Medulla oblongata (tissue), 1 donor: Measurements from ENCODE around the gene KLK12.
"Not testable (repeated sequence)": the region's sequence is repeated elsewhere in the genome, so short reads cannot be mapped to it uniquely, and the experiment has no call there.

Source experiments
- DNase-seq: peaks from one replicate; pipeline ENCODE4 v3.0.0-alpha.2; 2015; ENCODE audit errors: extremely low spot score

Gene KLK12

DNA sequence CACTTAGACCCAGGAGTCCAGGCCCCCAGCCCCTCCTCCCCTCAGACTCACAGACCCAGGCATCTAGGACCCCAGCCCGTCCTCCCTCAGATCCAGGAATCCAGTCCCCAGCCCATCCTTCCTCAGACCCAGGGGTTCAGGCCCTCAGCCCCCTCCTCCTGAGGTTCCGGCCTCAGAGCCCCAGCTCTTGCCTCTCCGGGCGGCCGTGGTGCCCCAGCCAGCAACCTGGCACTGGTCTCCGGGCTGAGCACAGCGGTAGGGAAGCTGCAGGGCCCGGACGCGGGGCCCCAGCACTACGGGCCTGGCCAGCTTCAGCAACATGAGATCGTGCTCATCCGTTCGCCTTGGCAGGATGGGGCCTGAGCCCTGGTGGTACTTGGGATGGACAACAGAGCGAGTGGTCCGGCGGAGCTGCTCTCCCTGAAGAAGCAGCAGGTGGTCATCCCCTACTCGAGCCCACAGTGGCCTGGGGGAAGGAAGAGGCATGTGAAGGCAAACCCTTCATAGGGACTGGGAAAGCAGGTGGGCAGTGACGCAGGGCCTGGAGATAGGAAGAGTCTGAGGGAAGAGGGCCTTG lies 19.0 kb downstream of the KLK12 start:
- DNase-seq: no peak

DNA sequence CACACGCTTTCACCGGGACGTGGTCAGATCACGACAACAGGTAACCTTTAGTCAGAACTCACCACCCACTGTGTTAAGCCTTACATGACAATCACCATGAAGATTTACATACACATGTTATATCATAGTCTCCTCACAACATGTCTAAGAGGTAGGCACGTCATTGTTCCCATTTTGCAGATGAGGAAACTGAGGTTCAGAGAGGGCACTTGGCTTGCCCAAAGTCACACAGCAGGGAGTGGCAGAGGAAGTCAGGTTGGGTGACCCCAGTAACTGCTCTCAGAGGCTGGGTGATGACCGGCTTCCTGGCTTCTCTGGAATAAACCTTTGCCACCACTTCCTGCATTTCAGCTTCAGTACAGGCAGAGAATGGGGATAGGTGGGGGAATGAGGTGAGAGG lies 20.6 kb downstream of the KLK12 start:
- DNase-seq: no peak

DNA sequence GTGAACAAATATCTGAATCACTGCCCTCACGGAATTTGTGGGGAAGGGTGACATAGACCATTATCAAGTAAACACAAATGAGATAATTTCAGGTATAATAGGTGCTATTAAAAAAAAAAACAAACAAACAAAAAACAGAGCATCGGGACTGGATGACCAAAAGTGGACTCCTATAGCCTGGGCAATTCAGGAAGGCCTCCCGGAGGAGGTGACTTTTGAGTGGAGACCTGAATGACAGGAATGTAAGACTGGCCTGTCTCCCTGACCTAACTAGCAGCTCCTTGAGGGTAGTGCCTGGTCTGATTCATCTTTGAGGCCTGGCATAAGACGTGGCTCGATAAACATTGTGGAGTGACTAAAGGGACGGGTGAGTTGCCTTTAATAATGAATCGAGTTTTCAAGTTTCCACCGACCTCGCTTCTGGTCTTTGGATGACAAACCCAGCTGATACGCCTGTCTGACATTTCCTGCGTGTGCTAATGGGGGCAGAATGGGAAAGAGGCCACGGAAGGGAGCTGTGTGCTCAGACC lies 22.1 kb downstream of the KLK12 start:
- no peak for DNase-seq

DNA sequence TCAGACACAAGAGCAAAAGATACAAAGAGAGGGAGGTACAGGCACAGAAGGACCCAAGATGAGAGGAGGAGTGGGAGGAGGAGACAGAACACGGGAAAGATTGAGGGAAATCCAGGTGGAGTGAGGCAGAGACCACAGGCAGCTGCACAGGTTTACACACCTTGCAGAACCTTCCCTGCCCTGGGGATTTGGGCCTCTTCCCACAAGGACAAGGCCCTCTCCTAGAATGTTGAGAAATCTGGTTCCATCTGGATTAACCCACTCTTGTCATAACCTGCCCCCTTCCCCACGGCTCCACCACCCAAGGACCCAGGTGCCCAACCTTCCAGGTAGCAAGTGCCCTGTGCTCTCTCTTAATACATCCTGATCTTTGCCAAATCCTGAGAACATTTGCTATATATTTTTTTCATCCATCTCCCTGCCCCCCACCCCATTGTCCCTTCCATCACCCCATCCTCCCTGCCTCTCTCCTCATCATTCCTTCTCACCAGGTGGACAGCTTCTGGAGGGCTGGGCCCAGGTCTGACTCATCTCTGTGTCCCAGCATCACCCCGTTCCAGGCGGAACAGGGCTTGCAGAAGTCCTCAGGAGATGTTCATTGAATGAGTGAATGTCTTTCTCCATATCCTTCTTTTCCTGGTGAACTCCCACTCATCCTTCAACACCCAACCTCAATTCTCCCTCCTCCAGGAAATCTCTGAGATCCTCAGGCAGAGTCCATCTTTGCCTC lies 24.6 kb downstream of the KLK12 start:
- DNase-seq: no peak

DNA sequence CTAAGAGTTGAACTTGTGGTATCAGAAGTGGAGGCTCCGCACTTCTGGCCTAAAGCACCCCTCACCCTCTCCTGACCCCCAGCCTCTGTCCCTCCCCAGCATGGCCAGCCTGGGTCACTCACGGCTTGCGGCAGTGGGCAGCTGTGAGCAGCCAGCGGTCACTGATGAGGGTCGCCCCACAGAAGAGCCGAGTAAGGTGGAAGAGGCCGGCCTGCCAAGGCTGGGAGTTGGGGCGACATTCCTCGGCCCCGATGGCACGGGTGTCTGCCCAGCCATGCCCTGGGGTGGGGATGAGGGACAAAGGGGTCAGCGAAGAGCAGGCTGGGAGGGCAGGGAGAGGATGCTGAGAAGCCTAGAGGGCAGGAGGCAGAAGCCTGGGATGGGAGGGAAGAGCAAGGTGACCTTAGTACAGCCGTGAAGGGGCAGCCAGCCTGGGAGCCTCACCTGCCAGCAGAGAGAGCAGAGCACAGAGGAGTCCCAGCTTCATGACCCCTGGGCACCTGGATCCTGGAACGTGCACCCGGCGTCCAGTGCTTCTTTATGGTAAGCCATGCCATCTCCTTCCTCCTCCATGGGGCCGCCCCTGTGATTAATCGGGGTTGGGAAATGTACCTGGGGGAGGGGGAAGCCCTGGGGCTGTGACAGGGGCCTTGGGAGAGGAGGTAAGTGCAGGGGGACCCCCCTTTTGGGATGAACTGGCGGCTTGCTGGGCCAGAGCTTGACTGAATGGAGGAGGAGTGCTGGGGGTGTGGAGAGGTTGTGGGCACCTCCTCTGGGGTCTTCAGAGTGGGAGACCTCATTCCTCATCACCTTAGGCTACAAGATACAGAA lies 25.5 kb downstream of the KLK12 start:
- no peak for DNase-seq

DNA sequence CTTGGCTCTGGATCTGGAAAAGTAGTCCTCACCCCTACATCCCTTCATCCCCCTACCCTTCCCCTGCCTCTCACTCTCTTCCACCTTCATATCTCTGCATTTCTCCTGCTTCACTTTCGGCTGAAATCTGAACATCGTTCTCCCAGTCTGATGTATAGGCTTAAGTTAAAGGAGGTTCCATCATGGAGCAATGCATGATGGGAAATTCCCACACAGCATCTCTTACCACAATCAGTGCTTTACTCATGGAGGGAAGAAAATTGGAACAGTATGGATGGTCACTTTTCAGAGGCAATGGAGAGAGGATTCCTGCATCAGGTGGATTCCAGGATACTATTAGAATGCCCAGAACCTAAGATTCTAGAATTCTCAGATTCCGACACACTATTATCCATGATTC lies 27.3 kb downstream of the KLK12 start:
- DNase-seq: no peak

DNA sequence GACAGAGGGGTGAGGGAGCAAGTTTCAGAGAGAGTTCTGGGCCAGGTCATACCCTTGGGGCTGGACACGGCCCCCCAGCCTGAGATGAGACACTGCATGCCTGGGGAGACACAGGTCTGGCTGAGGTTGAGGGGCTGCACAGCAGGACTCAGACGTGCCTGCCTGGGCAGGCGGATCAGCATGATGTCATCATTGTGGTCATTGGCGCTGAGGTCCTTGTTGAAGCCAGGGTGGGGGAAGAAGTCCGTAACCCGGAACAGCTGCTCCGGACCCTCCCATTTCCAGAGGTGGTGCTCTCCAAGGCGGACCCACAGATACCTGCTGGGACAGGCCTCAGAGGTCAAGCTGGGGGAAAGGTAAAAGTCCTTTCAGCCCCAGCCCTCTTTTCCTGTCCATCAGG lies 28.4 kb downstream of the KLK12 start:
- DNase-seq: no peak

DNA sequence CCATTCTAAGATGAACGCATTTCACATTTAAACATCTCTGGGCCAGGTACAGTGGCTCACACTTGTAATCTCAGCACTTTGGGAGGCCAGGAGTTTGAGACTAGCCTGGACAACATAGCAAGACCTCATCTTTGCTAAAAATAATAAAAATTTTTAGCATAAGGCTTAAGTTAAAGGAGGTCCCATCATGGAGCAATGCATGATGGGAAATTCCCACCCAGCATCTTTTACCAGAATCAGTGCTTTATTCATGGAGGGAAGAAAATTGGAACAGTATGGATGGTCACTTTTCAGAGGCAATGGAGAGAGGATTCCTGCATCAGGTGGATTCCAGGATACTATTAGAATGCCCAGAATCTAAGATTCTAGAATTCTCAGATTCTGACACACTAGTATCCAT lies 29.6 kb downstream of the KLK12 start:
- no peak for DNase-seq

DNA sequence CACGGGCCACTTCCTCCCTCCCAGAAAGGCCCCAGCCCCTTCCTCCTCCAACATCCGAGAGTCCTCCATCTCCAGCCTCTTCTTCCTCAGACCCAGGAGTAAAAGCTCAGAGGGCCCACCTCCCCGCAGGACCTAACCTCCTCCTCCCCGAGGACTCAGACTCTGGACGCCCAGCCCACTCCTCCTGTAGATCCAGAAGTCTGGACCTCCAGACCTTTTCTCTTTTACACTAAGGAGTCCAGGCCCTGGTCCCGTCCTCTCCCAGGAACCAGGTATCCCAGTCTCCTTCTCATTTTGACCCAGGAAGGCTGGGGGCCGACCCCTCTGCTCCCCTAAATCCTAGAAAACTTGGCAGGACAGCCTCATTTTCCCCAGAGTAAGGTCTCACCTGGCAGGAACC lies 31.5 kb downstream of the KLK12 start:
- no peak for DNase-seq

DNA sequence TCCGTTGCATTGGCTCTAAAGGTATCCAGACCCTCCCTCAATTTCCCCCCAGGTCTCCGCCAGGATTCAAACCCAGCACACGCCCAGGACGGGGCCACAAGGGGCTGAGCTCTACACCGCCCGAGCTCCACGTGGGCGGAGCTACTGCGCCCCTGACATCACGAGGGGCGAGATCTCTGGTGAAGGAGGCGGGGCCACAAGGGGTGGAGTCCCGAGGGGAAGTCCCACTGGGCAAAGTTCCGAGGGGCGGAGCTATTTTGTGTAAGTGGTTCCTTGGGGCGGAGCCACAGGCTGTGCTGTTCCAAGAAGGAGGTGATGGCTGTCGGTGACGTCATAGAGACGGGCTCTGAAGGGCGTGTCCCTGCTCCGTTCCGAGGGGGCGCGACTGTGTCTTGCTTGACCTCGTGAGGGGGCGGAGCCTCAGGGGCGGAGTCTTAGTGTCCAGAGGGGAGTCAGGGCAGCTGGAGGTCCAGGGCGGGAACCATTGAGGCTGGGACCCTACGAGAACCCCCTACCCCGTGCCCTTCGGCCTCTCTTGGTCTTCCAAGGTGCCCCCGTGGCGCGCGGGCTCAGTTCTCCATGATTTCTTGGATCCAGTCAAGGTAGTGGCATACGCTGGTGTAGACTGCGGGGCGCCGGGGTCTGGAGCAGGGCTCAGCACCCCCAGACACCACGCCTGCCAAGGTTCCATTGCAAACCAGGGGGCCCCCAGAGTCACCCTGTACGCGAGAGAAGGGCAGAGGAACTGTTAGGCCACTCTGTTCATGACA lies 32.1 kb downstream of the KLK12 start:
- DNase-seq: peak; percentile 13

DNA sequence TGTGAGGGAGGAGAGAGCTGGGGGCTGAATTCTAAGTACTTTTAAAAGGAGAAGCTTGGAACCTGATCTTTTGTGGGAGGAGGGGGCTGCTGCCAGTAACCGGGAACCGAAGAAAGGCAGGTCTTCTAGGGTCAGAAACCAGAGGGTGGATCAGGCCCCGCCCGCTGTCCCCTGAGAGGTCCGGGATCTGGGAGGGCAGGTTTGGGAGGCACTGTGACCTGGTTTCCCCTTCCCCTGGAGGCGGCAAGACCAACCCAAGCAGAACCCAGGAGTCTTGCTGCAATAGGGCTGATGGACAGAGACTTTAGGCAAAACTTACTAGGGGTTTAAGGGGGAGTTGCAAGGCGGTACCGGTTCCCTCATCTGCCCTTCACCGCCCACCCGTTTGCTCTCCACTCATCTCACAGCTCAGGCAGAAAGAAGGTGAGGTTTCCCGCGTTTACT lies 32.7 kb downstream of the KLK12 start:
- no peak for DNase-seq

DNA sequence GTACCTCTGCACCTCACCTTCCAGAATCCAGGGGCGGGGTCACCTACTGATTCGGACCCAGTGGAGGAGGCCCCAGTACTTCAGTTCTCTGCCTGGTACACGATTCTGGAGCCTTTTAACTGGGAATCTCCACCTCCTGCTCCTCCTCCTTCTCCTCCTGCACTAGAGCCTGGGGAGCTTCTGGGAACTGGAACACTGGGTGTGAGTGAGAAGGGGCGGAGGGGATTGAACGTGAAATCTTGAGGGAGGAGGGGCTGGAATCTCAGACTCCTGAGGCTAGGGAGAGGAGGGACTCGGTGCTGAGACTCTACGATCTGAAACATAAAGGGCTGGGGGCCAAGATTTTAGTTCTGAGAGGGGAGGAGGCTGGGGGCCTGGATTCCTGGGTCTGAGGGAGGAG lies 33.3 kb downstream of the KLK12 start, which contains the start of gene KLK8:
TSS of gene KLK8 (minus strand) at position 90 of the 400 bp plus-strand sequence. CDS start 437 bp downstream, outside the sequence.
- no peak for DNase-seq

DNA sequence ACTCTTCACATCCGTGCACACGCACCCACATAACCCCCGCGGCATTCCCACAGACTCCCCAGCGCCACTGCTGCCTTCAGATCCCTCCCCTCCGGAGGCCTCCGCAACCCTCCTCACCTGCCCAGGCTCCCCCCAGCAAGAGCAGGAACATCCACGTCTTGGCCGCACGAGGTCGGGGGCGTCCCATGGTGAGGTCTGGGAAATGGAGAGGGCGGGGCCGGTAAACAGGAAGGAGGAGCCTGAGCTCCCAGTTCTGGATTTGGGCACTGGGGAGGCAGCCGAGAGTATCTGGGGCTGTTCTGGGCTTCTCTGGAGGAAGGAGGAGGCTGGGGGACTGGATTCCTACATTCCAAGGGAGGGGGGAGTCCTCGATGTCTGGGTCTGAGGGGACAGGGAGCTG lies 33.8 kb downstream of the KLK12 start:
- no peak for DNase-seq

DNA sequence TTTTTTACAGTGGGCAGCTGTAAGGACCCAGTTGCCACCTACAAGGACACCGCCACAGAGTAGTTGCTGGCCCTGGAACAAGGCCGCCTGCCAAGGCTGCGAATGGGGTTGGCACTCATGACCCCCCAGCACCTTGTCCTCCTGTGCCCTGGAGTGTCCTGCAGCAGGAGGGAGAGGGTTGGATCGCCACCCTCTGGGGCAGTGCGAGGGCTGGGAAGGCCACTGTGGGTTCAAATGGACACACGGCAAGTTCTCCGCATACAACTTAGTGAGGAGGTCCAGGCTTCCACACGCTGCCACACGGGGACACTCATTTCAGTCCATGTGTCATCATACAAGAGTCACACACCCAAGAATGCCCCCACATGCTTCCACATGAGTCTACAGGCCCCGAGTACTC lies 34.4 kb downstream of the KLK12 start:
- DNase-seq: no peak

DNA sequence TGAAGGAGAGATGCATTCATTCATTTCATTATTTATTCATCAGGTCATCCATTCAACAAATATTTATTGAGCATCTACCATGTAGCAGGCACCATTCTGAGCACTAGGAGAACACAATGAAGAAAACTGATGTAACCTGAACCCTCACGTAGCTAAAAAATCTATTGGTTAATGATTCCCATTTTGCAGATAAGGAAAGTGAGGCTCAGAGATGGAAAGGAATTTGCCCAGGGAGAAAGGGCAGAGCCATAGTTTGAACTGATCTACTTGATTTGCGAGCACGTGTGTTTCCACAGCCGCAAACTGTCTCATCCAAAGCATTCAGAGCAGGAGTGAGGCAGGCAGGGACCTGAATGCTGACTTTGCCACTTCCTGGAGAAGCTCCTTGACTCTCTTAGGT lies 36.1 kb downstream of the KLK12 start:
- no peak for DNase-seq

DNA sequence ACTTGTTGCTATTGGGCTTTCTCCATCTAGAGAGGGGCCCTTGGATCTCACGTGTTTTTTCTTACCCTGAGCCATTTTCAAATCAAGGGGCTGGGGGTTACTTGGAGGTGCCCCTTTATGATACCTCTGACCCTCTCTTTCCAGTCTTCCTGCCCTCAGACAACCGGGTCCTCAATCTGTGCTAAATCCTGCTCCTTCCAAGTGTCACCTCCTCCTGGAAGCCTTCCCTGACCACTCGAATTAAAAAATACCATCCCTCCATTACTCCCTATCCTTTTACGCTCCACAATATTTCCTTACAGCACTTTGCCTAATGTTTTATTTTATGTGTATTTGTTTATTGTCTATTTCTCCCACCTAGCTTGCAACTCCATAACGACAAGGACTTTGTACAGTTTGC lies 36.7 kb downstream of the KLK12 start:
- DNase-seq: no peak

DNA sequence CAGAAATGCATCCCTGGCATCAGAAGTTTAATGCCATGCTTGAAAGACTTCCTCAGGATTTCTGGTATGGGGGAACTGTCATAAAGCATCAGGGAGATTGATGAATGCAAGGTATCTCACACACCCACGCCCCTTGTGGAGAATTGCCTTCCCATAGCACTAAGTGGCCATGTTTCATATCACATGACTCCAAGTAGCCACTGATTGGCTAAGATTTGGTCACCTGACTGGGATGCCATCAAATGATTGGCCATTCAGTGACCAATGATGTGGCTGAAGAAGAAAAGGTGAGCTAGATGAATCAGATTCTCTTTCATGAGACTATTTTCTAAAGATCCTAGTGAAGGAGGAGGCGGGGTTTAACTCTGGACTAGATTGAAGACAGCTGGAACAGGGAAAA lies 40.7 kb downstream of the KLK12 start:
- no peak for DNase-seq

DNA sequence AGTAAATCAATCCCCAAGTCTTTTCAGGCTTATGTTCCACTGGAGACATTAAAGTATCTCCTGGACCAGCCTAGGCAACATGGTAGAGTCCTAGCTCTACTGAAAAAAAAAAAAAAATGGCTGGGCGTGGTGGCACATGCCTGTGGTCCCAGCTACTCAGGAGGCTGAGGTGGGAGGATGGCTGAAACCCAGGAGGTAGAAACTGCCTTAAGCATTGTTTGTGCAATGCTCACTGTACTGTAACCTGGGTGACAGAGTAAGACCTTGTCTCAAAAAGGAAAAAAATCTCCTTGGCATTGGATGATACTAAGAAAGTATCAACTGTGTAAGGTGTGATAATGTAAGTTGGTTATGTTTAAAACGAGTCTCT lies 42.2 kb downstream of the KLK12 start:
- no peak for DNase-seq

DNA sequence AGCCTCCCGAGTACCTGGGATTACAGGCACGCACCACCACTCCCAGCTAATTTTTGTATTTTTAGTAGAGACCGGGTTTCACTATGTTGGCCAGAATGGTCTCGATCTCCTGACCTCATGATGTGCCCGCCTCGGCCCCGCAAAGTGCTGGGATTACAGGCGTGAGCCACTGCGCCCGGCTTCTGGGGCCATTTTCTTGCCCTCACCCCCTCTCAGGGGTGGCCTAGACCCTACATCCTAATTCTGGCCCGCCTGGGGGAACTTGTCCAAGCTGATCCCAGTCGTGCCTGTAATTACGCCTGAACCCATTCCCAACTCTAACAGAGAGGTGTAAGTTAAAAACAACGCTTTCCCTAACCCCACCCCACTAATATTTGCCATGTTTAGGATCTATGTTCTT lies 50.4 kb downstream of the KLK12 start:
- not testable (repeated sequence) for DNase-seq

DNA sequence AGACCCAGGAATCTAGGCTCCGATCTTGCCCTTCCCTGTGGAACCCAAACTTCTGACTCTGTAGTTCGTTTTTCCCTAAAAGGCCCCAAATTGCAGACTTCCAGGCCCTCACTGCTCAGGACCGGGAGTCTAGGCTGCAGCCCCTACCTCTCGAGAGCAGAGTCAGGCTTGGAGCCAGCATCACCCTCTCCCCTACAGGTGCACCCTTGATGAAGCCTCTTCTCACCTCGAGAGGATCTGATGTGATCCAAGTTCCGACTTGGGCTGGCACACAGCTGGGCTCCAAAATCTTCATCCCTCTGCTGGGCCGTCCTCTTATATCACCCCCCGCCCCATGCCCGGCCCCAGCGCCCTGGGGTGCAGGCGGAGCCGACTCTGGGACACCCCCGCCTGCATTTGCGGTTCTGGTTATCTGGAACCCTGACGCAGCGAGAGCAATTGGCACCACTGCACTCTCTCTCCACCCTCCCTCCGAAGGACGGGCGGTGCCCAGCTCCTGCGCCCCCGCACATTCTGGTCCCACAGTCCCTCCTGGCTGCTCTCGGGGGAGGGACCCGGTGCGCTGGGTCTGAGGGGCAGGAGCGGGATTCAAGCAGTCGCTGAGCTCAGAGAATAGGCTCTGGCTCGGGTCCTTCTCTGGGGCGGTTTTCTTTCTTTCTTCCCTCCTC lies 51.0 kb downstream of the KLK12 start, which contains the start of gene KLK7:
TSS of gene KLK7 (minus strand) at position 293 of the 668 bp plus-strand sequence. CDS start 1,518 bp downstream, outside the sequence.
- no peak for DNase-seq

DNA sequence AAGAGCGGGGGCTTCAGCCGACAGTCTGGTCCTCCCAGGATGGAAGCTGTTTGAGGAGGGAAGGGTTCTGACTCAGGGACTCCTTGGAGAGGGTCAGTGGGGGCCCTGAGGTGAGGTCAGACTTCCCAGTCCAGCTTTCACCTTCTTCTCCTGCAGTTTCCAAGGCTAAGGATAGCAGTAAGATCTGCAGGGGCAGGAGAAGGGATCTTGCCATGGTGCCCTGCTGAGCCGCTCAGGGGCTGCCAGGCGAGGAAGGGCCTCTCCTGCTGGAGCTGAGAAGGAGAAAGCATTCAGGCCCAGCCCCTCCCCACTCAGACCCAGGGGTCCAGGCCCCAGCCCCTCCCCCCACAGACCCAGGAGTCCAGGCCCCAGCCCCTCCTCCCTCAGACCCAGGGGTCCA lies 52.6 kb downstream of the KLK12 start:
- DNase-seq: no peak
